Skeletal muscle tissue (tissue), 4 donors: ENCODE results near the gene TTC38. TPM values are rescaled to one million over a fixed set of nuclear protein-coding genes. Genes with fewer than 3 reads are reported as not detected.
A peak's percentile ranks its signal among the peaks of the same experiment; 100 is the strongest.

Source experiments
- H3K27ac ChIP-seq: one replicate; pipeline ENCODE4 v1.7.0; 2013; ENCODE audit warnings: mild to moderate bottlenecking, low read depth, low read length, inconsistent platforms
- H3K27me3 ChIP-seq, 3 donors: one replicate each; pipeline ENCODE4 v1.7.0; 2013; ENCODE audit warnings: low read length in 3 of 3; ENCODE audit not compliant: control insufficient read depth in 3 of 3, insufficient read depth in 3 of 3
- H3K36me3 ChIP-seq, 3 donors: one replicate each; pipeline ENCODE4 v1.7.0; 2013; ENCODE audit warnings: low read length in 3 of 3; ENCODE audit not compliant: control insufficient read depth in 3 of 3, insufficient read depth in 3 of 3
- H3K4me1 ChIP-seq, 3 donors: one replicate each; pipeline ENCODE4 v1.7.0; 2013; ENCODE audit warnings: low read length in 3 of 3, mild to moderate bottlenecking in 3 of 3; ENCODE audit not compliant: control insufficient read depth in 3 of 3, insufficient read depth in 3 of 3
- H3K4me3 ChIP-seq, 3 donors: one replicate each; pipeline ENCODE4 v1.7.0; 2013; ENCODE audit warnings: low read length in 3 of 3
- H3K9ac ChIP-seq, 3 donors: one replicate each; pipeline ENCODE4 v1.7.0; 2013; ENCODE audit warnings: low read length in 3 of 3, mild to moderate bottlenecking in 3 of 3, moderate library complexity in 2 of 3, low read depth in 1 of 3
- H3K9me3 ChIP-seq, 3 donors: one replicate each; pipeline ENCODE4 v1.7.0; 2013; ENCODE audit warnings: low read length in 3 of 3; ENCODE audit not compliant: control insufficient read depth in 3 of 3
- total RNA-seq: library from RNA; depleted of rRNA; stranded (reverse); fragments of >200 nt; gene quantifications from one replicate; pipeline ENCODE4 v1.2.3, GENCODE V29; 2014
- donor health status: Osteomylitis.

TTC38 gene
- total RNA-seq, 1 donor from 2014 or later, result 18.3 TPM

DNA sequence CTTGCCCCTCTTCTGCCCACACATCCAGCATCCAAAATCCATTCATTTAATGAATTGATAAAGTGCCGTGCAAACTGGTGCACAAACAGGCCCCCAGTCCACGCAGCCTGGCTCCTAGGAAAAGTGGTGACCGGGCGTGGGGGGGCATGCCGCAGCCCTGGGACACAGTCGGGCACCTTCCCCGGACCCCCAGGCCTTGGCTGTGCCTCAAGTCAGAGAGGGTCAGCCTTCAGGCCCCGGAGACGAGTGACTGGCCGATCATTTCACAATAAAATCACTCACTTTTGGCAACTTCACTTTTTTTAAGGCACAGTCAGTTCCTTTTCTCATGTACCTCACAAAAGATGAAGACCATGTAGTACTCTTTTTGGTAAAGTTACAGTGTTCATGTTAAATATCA is 25.7 kb upstream of the TTC38 start:
- peaks cover 35 to 57% (median 55%) of the 10 kb centered on the region in 3 donors for H3K4me1 ChIP-seq
- H3K9ac ChIP-seq, result no peak overlapping the region
- no peak overlapping the region for H3K4me3 ChIP-seq
- no peak overlapping the region for H3K27ac ChIP-seq
- no peaks in the 10 kb centered on the region for H3K9me3 ChIP-seq
- no peaks in the 10 kb centered on the region for H3K27me3 ChIP-seq
- peaks cover 13 to 26% (median 17%) of the 10 kb centered on the region in 3 donors for H3K36me3 ChIP-seq

DNA sequence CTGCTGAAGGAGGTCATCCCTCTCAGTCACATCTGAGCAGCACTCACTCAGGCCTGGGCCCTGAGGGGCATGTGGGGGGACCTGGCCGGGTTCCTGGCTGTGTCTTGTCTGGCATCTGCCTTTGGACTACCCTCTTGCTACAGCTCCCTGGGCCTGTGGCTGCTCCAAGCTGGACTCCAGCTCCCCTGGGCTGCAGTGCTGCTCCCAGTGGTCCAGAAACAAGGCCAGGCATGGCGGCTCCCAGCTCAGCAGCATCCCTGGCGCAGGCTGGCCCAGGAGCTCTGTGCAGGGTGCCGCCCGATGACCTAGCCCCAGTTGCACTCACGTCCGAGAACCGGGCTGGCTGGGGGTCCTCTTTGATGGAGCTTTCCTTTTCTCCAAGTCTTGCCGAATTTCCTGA is 23.0 kb upstream of the TTC38 start:
- peak overlapping the region in 1 of 3 donors; percentile 68 for H3K9ac ChIP-seq
- H3K36me3 ChIP-seq, result peaks cover 13 to 23% (median 16%) of the 10 kb centered on the region in 3 donors
- H3K4me3 ChIP-seq, result no peak overlapping the region
- no peaks in the 10 kb centered on the region for H3K27me3 ChIP-seq
- H3K4me1 ChIP-seq, result peaks cover 31 to 46% (median 46%) of the 10 kb centered on the region in 3 donors
- H3K9me3 ChIP-seq, result no peaks in the 10 kb centered on the region
- H3K27ac ChIP-seq, result no peak overlapping the region

GRCh38 chr22:46245511-46245910 is 22.3 kb upstream of the TTC38 start:
- Histone ChIP-seq H3K27ac (peak overlapping the region; percentile 3), H3K4me3 (peak overlapping the region in 2 of 3 donors; percentile 0 to 61), H3K4me1 (peaks cover 24 to 41% (median 38%) of the 10 kb centered on the region in 3 donors), H3K27me3 (no peaks in the 10 kb centered on the region), H3K36me3 (peaks cover 13 to 23% (median 17%) of the 10 kb centered on the region in 3 donors), H3K9me3 (no peaks in the 10 kb centered on the region), H3K9ac (peak overlapping the region in 2 of 3 donors; percentile 20 to 68)

GRCh38 chr22:46246178-46246577 is 21.6 kb upstream of the TTC38 start:
- Histone ChIP-seq H3K9ac (no peak overlapping the region), H3K27me3 (no peaks in the 10 kb centered on the region), H3K27ac (no peak overlapping the region), H3K4me3 (no peak overlapping the region), H3K36me3 (peaks cover 13 to 23% (median 17%) of the 10 kb centered on the region in 3 donors), H3K9me3 (no peaks in the 10 kb centered on the region), H3K4me1 (peaks cover 23 to 41% (median 37%) of the 10 kb centered on the region in 3 donors)

- peaks cover 13 to 23% (median 17%) of the 10 kb centered on the region in 3 donors for H3K36me3 ChIP-seq
- H3K4me3 ChIP-seq, result no peak overlapping the region
- H3K27ac ChIP-seq, result no peak overlapping the region
- H3K9me3 ChIP-seq, result no peaks in the 10 kb centered on the region
- peaks cover 22 to 40% (median 36%) of the 10 kb centered on the region in 3 donors for H3K4me1 ChIP-seq
- no peaks in the 10 kb centered on the region for H3K27me3 ChIP-seq
- H3K9ac ChIP-seq, result peak overlapping the region in 2 of 3 donors; percentile 3 to 5
Observed at GRCh38 chr22:46247443-46247975, 20.3 kb upstream of the TTC38 start.

GRCh38 chr22:46250035-46250782 is 17.6 kb upstream of the TTC38 start, which contains the start of gene CDPF1:
Gene CDPF1, minus strand, starts transcription at chr22:46250293. Its CDS starts 2,009 bp downstream, at chr22:46248284.
- Histone ChIP-seq H3K4me1 (peaks cover 18 to 32% (median 29%) of the 10 kb centered on the region in 3 donors), H3K4me3 (peak within 1 kb of the TSS; percentile 75 to 92 (median 88)), H3K9ac (peak within 1 kb of the TSS; percentile 88 to 98 (median 90)), H3K36me3 (peaks cover 0 to 7% (median 6%) of the 10 kb centered on the region in 3 donors), H3K9me3 (no peaks in the 10 kb centered on the region), H3K27me3 (no peaks in the 10 kb centered on the region), H3K27ac (peak within 1 kb of the TSS; percentile 86)

DNA sequence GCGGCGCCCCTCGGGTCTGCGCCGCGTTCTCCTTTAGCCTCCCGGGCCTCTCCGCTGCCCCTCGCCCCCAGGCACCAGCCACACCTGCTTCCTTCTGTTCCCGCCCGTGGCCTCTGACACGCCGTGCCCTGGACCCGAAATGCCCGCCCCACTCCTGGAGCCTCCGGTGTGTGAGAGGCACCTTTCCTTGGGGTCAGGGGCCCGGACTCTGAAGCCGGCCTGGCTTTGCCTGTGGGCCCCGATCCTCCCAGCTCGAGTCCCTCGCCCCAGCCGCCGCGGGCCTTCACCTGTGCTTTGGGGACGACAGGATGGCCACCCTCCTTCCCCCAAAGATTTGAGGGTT is 17.1 kb upstream of the TTC38 start:
- Histone ChIP-seq H3K9ac (peak overlapping the region; percentile 88 to 98 (median 90)), H3K9me3 (no peaks in the 10 kb centered on the region), H3K4me3 (peak overlapping the region; percentile 75 to 92 (median 88)), H3K27ac (peak overlapping the region; percentile 86), H3K27me3 (no peaks in the 10 kb centered on the region), H3K4me1 (peaks cover 12 to 27% (median 23%) of the 10 kb centered on the region in 3 donors), H3K36me3 (peaks cover 0 to 7% (median 6%) of the 10 kb centered on the region in 3 donors)

DNA sequence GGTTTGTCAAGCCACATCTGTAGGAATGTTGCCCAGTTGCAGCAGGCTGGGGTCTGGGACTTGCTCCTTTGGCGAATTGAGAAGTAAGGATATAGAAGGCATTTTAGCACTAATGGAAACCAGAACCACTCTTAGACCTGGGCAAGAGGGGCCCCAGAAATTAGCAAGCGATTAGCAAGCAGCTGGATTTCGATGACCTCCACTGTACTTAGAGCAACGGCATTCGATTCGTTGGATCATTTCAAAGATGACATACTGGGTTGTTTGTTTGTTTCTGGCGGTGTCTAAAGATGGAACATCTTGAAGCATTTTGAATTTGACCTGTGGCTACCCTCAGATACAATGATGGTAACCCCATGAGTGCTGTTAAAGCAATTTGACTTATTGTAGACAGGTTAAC is 16.5 kb upstream of the TTC38 start:
- Histone ChIP-seq H3K36me3 (peaks cover 0 to 7% (median 6%) of the 10 kb centered on the region in 3 donors), H3K27me3 (no peaks in the 10 kb centered on the region), H3K9me3 (no peaks in the 10 kb centered on the region), H3K27ac (no peak overlapping the region), H3K4me1 (peaks cover 10 to 30% (median 23%) of the 10 kb centered on the region in 3 donors), H3K9ac (peak overlapping the region; percentile 88 to 98 (median 90)), H3K4me3 (peak overlapping the region; percentile 75 to 92 (median 88))

GRCh38 chr22:46251816-46252380 is 15.9 kb upstream of the TTC38 start:
- H3K9ac ChIP-seq, result no peak overlapping the region
- no peaks in the 10 kb centered on the region for H3K27me3 ChIP-seq
- H3K4me1 ChIP-seq, result peaks cover 10 to 36% (median 28%) of the 10 kb centered on the region in 3 donors
- no peaks in the 10 kb centered on the region for H3K9me3 ChIP-seq
- peaks cover 0 to 6% (median 3%) of the 10 kb centered on the region in 3 donors for H3K36me3 ChIP-seq
- no peak overlapping the region for H3K4me3 ChIP-seq
- no peak overlapping the region for H3K27ac ChIP-seq
